HL-60/S4 treated with retinoic acid at 250 ng/mL for 4 days and 3 days (cell line): ENCODE measurements around the gene GSDMA.

Source experiments
- in situ Hi-C: fragments of 300-500 bp; cut with MboI; formaldehyde crosslinking; loops from 2 replicates; pipeline ENCODE4 v1.7.0; 2022; ENCODE audit warnings: low sequenced_read_pairs

Gene GSDMA

GRCh38 chr17:39960524-39961041 is 2.2 kb upstream of the GSDMA start:
- in situ Hi-C loops: no loop called here

- in situ Hi-C loops: no loop called here
Observed at GRCh38 chr17:39963829-39964228, 1.0 kb downstream of the GSDMA start.

- in situ Hi-C loops: no loop called here
Observed at GRCh38 chr17:39965017-39965699, 2.4 kb downstream of the GSDMA start.

GRCh38 chr17:39966771-39967170 is 4.0 kb downstream of the GSDMA start:
- in situ Hi-C loops: no loop called here

GRCh38 chr17:39968761-39969160 is 6.0 kb downstream of the GSDMA start:
- in situ Hi-C loops: no loop called here

- in situ Hi-C loops: no loop called here
Observed at GRCh38 chr17:39969375-39969774, 6.6 kb downstream of the GSDMA start.

- in situ Hi-C loops: no loop called here
Observed at GRCh38 chr17:39970157-39970692, 7.4 kb downstream of the GSDMA start.

GRCh38 chr17:39971076-39971603 is 8.3 kb downstream of the GSDMA start:
- in situ Hi-C loops: no loop called here

GRCh38 chr17:39972271-39972670 is 9.5 kb downstream of the GSDMA start:
- in situ Hi-C loops: no loop called here

- in situ Hi-C loops: no loop called here
Observed at GRCh38 chr17:39973496-39973895, 10.7 kb downstream of the GSDMA start.

GRCh38 chr17:39974433-39974832 is 11.6 kb downstream of the GSDMA start:
- in situ Hi-C loops: no loop called here

GRCh38 chr17:39975801-39976200 is 13.0 kb downstream of the GSDMA start:
- in situ Hi-C loops: no loop called here

- in situ Hi-C loops: no loop called here
Observed at GRCh38 chr17:39979016-39979670, 16.3 kb downstream of the GSDMA start.

- in situ Hi-C loops: no loop called here
Observed at GRCh38 chr17:39979893-39980350, 17.1 kb downstream of the GSDMA start.

GRCh38 chr17:39980351-39981206 is 17.8 kb downstream of the GSDMA start, which contains the start of gene PSMD3:
TSS of gene PSMD3 (plus strand) at chr17:39980807. CDS start at chr17:39980971, 164 bp downstream.
- in situ Hi-C loops: no loop called here

- in situ Hi-C loops: no loop called here
Observed at GRCh38 chr17:39981207-39981741, 18.5 kb downstream of the GSDMA start.

- in situ Hi-C loops: no loop called here
Observed at GRCh38 chr17:39981766-39982375, 19.1 kb downstream of the GSDMA start.

- in situ Hi-C loops: no loop called here
Observed at GRCh38 chr17:39988206-39988810, 25.5 kb downstream of the GSDMA start.

GRCh38 chr17:39994448-39994847 is 31.6 kb downstream of the GSDMA start:
- in situ Hi-C loops: no loop called here

- in situ Hi-C loops: no loop called here
Observed at GRCh38 chr17:39995438-39995837, 32.6 kb downstream of the GSDMA start.
